Prostate gland (tissue), 2 donors: Measurements from ENCODE around the gene UPK1A.

Experiments
- CTCF ChIP-seq, 4 experiments: fragments of 200-600 bp in 2 of 4; fragments of 450-650 bp in 2 of 4; sonication (generic) in 2 of 4; IDR thresholded peaks; 1 replicate in 3 of 4; 2 replicates in 1 of 4; pipeline ENCODE4 v1.5.1; 2016 to 2019; ENCODE audit warnings: antibody characterized with exemption in 4 of 4, mild to moderate bottlenecking in 2 of 4, moderate library complexity in 2 of 4
- POLR2A ChIP-seq: fragments of 450-650 bp; IDR thresholded peaks from one replicate; pipeline ENCODE4 v1.6.1; 2016; ENCODE audit warnings: antibody characterized with exemption, mild to moderate bottlenecking

GRCh38 chr19:35666251-35666913, at the start of gene UPK1A:
- TF ChIP-seq CTCF (IDR thresholded peaks at IDR 0.05): no peak
- TF ChIP-seq POLR2A: no peak
